ENCODE measurements around the gene ZNF77.

The ZNF77 gene

DNA sequence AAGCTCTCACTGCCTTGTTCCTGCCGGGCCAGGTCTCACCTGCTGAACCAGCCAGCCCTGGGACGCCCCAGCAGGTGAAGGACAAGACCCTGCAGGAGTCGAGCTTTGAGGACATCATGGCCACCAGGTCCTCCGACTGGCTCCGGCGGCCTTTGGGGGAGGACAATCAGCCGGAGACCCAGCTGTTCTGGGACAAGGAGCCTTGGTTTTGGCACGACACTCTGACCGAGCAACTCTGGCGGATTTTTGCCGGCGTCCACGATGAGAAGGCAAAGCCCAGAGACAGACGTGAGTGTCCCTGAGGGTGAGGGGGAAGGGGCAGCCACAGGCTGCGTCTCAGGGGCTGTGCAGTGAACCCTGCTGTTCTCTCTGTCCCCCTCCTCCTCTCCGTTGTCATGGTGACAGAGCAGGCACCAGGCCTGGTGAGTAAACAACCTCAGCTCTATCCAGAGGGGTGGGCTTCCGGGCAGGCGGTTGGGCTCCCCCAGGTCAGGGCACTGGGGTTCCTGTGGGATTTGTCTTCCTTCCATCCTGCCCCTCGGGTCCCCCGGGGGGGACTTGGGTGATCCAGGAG, 42.3 kb upstream of the ZNF77 start:
- DNase-seq (ENCODE audit: extremely low spot score), result no peak
- TF ChIP-seq NFRKB (IDR thresholded peaks at IDR 0.05) (no peak), ARNT (IDR thresholded peaks at IDR 0.05) (no peak), BHLHE40 (IDR thresholded peaks at IDR 0.05; ENCODE audit: borderline replicate concordance) (no peak), LEF1 (IDR thresholded peaks at IDR 0.05; ENCODE audit: borderline replicate concordance) (no peak), FOXA1 (IDR thresholded peaks at IDR 0.05) (no peak), SP1 (IDR thresholded peaks at IDR 0.05) (no peak), FOXM1 (IDR thresholded peaks at IDR 0.05; ENCODE audit: borderline replicate concordance) (no peak)
- CTCF ChIA-PET, result no interaction called here
- POLR2A ChIA-PET, result interaction anchor here (0.9 kb wide), 2 partner anchors 36 to 105 kb away, joined by 3 read pairs; no protein-coding TSS in a partner anchor

DNA sequence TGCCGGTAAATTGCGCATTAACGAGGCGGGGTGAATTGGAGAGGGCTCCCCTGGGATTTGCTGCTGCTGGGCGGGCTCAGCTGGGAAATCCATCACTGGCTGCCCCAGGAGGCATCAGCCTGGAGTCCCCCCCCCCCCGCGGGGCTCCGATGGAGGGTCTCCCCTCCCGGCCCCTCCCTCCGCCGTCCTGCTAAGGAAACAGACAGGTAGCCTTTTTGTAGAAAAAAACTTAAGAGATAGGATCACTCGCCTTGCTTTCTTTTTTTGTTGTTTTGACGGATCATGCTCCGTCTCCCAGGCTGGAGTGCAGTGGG, 39.4 kb upstream of the ZNF77 start:
- ChIA-PET POLR2A (no interaction called here), CTCF (no interaction called here)
- DNase-seq (ENCODE audit: extremely low spot score), result no peak
- TF ChIP-seq FOXM1 (IDR thresholded peaks at IDR 0.05; ENCODE audit: borderline replicate concordance) (peak; percentile 85), ARNT (IDR thresholded peaks at IDR 0.05) (no peak), ELF4 (IDR thresholded peaks at IDR 0.05) (no peak), FOXK2 (IDR thresholded peaks at IDR 0.05) (no peak)

DNA sequence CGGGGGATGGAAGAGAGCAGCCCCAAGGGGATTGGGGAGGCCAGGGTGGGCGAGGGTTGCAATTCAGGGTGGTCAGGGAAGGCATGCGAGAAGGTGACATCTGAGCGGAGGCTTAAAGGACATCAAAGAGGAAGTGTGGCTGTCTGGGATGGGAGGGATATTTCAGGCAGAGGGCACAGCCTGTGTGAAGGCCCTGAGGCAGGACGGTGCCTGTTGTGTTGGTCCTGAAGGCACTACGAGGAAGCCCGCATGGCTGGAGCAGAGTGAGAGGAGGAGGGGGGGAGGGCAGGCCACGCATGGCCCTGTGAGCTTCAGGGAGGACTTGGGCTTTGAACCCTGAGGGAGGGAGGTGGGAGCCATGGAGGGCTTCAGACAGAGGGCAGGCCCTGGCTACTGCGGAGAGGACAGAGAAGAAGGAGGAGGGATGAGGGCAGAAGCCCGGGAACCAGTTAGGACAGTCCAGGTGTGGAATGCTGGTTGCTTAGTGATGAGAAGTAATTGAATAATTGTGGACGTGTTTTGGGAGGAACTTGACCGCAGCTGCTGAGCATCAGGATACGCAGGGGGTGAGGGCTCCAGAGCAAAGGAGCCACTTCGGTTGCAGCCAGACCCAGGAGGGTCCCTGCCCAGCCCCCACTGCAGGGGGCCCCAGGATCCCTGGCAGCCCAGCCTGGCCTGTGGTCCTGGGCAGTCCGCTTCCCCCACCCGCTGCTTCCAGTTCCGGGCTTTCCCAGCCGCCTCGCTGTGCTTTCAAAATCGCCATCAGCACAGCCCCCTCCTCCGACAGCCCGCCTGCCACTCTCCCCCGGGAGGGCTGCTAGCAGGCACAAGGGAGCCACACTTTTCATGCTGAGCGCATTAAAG, 38.8 kb upstream of the ZNF77 start:
- ChIA-PET POLR2A (interaction anchor here (1.4 kb wide), 1 partner anchor 52 kb away, joined by 6 read pairs; no protein-coding TSS in a partner anchor), CTCF (no interaction called here)
- peak; percentile 79 for DNase-seq (ENCODE audit: extremely low spot score)
- TF ChIP-seq ARNT (IDR thresholded peaks at IDR 0.05), result 0 out of 2 replicates have a peak, but pooled peaks have one; percentile 44
- no peak for TF ChIP-seq TARDBP (IDR thresholded peaks at IDR 0.05)
- TF ChIP-seq, protein P1, sequence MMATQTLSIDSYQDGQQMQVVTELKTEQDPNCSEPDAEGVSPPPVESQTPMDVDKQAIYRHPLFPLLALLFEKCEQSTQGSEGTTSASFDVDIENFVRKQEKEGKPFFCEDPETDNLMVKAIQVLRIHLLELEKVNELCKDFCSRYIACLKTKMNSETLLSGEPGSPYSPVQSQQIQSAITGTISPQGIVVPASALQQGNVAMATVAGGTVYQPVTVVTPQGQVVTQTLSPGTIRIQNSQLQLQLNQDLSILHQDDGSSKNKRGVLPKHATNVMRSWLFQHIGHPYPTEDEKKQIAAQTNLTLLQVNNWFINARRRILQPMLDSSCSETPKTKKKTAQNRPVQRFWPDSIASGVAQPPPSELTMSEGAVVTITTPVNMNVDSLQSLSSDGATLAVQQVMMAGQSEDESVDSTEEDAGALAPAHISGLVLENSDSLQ (IDR thresholded peaks at IDR 0.05), result peak; percentile 96
- peak; percentile 91; the same call in 1 of the 2 replicates for TF ChIP-seq CTBP1 (IDR thresholded peaks at IDR 0.05; ENCODE audit: borderline replicate concordance)

DNA sequence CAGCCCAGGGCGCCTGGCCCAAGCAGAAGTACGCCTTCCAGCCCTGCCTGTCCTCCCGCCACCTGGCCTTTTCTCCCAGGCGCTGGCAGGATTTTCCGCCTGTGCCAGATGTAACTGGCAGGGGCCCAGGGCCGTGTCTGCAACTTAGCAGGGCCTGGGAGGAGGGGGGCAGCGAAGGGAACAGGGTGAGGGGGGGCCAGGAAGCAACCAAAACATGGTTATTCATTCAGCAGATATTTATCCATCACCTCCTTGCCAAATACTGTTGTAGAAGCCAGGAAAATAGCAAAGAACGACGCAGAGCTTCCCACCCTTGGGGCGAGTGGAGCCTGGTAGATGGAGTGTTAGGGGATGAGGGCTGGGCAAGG, 38.2 kb upstream of the ZNF77 start:
- TF ChIP-seq FOXK2 (IDR thresholded peaks at IDR 0.05) (no peak), ARNT (IDR thresholded peaks at IDR 0.05) (no peak), LEF1 (IDR thresholded peaks at IDR 0.05; ENCODE audit: borderline replicate concordance) (no peak), ZNF384 (IDR thresholded peaks at IDR 0.05) (no peak), NFRKB (IDR thresholded peaks at IDR 0.05) (no peak), SP1 (IDR thresholded peaks at IDR 0.05) (no peak), TARDBP (IDR thresholded peaks at IDR 0.05) (no peak), FOXM1 (IDR thresholded peaks at IDR 0.05; ENCODE audit: borderline replicate concordance) (no peak), CTBP1 (IDR thresholded peaks at IDR 0.05; ENCODE audit: borderline replicate concordance) (no peak)
- POLR2A ChIA-PET, result interaction anchor here (1.2 to 1.4 kb wide), 2 partner anchors 32 to 53 kb away, joined by 3 to 6 read pairs; no protein-coding TSS in a partner anchor
- no peak for DNase-seq (ENCODE audit: extremely low spot score)
- CTCF ChIA-PET, result no interaction called here

DNA sequence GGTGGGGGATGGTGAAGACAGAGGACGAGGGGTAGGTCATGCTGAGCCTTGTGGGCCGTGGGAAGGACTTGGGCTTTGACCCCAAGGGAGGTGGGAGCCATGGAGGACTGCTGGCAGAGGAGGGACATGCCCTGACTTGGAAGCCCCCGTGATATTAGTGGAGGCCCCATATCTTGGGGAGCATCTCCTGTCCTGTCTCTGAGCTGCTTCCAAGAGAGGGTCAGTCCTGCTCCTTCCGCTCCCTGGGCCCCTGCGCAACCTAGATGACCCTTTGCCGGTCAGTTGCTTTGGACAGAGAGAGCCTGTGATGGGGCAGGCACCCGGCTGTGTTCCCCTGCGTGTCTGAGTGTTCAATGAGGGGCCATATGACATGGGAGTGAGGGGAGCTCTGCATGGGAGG, 37.8 kb upstream of the ZNF77 start:
- no peak for TF ChIP-seq TARDBP (IDR thresholded peaks at IDR 0.05)
- peak; percentile 45; the same call in 1 of the 2 replicates for TF ChIP-seq ZNF384 (IDR thresholded peaks at IDR 0.05)
- no peak for TF ChIP-seq SUZ12 (IDR thresholded peaks at IDR 0.05)
- DNase-seq (ENCODE audit: extremely low spot score), result no peak
- ChIA-PET POLR2A (interaction anchor here (1.2 to 1.4 kb wide), 2 partner anchors 32 to 53 kb away, joined by 3 to 6 read pairs; no protein-coding TSS in a partner anchor), CTCF (interaction anchor here (0.6 to 0.7 kb wide), 2 partner anchors 22 to 55 kb away, joined by 3 to 5 read pairs; no protein-coding TSS in a partner anchor)

DNA sequence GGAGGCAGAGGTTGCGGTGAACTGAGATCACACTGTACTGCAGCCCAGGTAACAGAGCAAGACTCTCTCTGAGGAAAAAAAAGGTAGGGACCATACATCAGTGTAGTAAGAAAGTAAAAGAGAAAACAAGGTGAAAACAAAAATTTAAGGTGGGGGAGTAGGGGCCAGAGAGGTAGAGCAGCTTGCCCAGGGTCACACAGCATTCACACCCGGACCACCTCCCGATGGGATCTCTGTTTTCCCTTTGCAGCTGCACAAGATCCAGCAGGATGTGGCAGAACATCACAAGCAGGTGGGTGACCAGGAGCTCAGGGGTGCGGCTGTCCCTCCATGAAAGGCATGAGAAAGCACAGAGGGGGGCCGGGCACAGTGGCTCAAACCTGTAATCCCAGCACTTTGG, 37.1 kb upstream of the ZNF77 start:
- POLR2A ChIA-PET, result interaction anchor here (1.2 kb wide), 1 partner anchor 31 kb away, joined by 3 read pairs; no protein-coding TSS in a partner anchor
- CTCF ChIA-PET, result interaction anchor here (0.6 to 0.7 kb wide), 2 partner anchors 21 to 56 kb away, joined by 3 to 5 read pairs; no protein-coding TSS in a partner anchor
- TF ChIP-seq ELF4 (IDR thresholded peaks at IDR 0.05), result no peak
- no peak for TF ChIP-seq HDGF (IDR thresholded peaks at IDR 0.05; ENCODE audit: borderline replicate concordance)
- TF ChIP-seq TARDBP (IDR thresholded peaks at IDR 0.05), result no peak
- no peak for TF ChIP-seq CTBP1 (IDR thresholded peaks at IDR 0.05; ENCODE audit: borderline replicate concordance)
- no peak for TF ChIP-seq FOXM1 (IDR thresholded peaks at IDR 0.05; ENCODE audit: borderline replicate concordance)
- TF ChIP-seq L3MBTL2 (conservative IDR thresholded peaks at IDR 0.05), result no peak
- DNase-seq (ENCODE audit: extremely low spot score), result no peak

DNA sequence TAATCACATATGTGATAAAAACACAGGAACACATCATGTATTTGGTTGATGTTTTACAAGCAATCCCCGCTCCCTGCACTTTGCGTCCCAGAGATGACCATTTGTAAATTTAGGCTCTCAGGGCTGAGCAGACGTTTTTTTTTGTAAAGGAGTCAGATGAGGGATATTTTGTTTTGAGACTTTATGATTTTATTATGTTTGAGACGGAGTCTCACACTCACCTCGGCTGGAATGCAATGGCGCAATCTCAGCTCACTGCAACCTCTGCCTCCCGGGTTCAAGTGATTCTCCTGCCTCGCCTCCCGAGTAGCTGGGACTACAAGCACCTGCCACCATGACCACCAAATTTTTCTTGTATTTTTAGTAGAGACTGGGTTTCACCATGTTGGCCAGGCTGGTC, 34.0 kb upstream of the ZNF77 start:
- no peak for TF ChIP-seq HDGF (IDR thresholded peaks at IDR 0.05; ENCODE audit: borderline replicate concordance)
- TF ChIP-seq FOXK2 (IDR thresholded peaks at IDR 0.05), result no peak
- TF ChIP-seq L3MBTL2 (conservative IDR thresholded peaks at IDR 0.05), result no peak
- no peak for TF ChIP-seq BHLHE40 (IDR thresholded peaks at IDR 0.05; ENCODE audit: borderline replicate concordance)
- TF ChIP-seq SUZ12 (IDR thresholded peaks at IDR 0.05), result no peak
- TF ChIP-seq NFRKB (IDR thresholded peaks at IDR 0.05), result no peak
- TF ChIP-seq, protein P1 (IDR thresholded peaks at IDR 0.05), result no peak
- no peak for TF ChIP-seq ARNT (IDR thresholded peaks at IDR 0.05)
- TF ChIP-seq SP1 (IDR thresholded peaks at IDR 0.05), result no peak
- TF ChIP-seq FOXM1 (IDR thresholded peaks at IDR 0.05; ENCODE audit: borderline replicate concordance), result no peak
- no peak for TF ChIP-seq FOXA1 (IDR thresholded peaks at IDR 0.05)
- TF ChIP-seq LEF1 (IDR thresholded peaks at IDR 0.05; ENCODE audit: borderline replicate concordance), result no peak
- TF ChIP-seq ZNF384 (IDR thresholded peaks at IDR 0.05), result no peak
- TF ChIP-seq CTBP1 (IDR thresholded peaks at IDR 0.05; ENCODE audit: borderline replicate concordance), result no peak
- TF ChIP-seq TARDBP (IDR thresholded peaks at IDR 0.05), result no peak
- TF ChIP-seq ELF4 (IDR thresholded peaks at IDR 0.05), result no peak
- DNase-seq (ENCODE audit: extremely low spot score), result no peak
- CTCF ChIA-PET, result no interaction called here
- POLR2A ChIA-PET, result no interaction called here
